Activated B cell treated with CpG ODN at 0.5 μM for 24 hours (primary cell): ENCODE measurements around the gene MET. TPM values are rescaled to one million over a fixed set of nuclear protein-coding genes. Genes with fewer than 3 reads are reported as not detected.
"Not testable (repeated sequence)": the region's sequence is repeated elsewhere in the genome, so short reads cannot be mapped to it uniquely, and the experiment has no call there.

Experiments
- ATAC-seq: fragments of 200-7000 bp; cut with Tn5 transposase; one replicate; pipeline ENCODE4 v1.10.0; 2021; ENCODE audit warnings: low read depth, mild to moderate bottlenecking, moderate library complexity
- CTCF ChIA-PET: fragments of 350-600 bp; sonication (Branson Sonifier 250); formaldehyde crosslinking; loops from one replicate; lab custom pipeline; 2021; ENCODE audit warnings: antibody characterized with exemption; lab: Charles Lee
- POLR2A ChIA-PET: fragments of 350-600 bp; sonication (Branson Sonifier 250); formaldehyde crosslinking; loops from one replicate; lab custom pipeline; 2021; ENCODE audit warnings: antibody characterized with exemption; lab: Charles Lee
- DNase-seq: peaks from one replicate; pipeline ENCODE4 v3.0.0; 2022
- H3K27ac Mint-ChIP-seq: one replicate; pipeline ENCODE4 v1.8.0; 2020; ENCODE audit warnings: mixed read lengths
- H3K27me3 Mint-ChIP-seq: one replicate; pipeline ENCODE4 v1.8.0; 2021; ENCODE audit warnings: mixed read lengths
- H3K36me3 Mint-ChIP-seq: one replicate; pipeline ENCODE4 v1.8.0; 2021; ENCODE audit warnings: low read depth, mixed read lengths
- H3K4me1 Mint-ChIP-seq: one replicate; pipeline ENCODE4 v1.8.0; 2021; ENCODE audit warnings: mixed read lengths
- H3K4me3 Mint-ChIP-seq: one replicate; pipeline ENCODE4 v1.8.0; 2020; ENCODE audit warnings: mild to moderate bottlenecking, mixed read lengths
- H3K9me3 Mint-ChIP-seq: one replicate; pipeline ENCODE4 v1.8.0; 2020; ENCODE audit warnings: mixed read lengths
- CTCF ChIP-seq: fragments of 200-600 bp; IDR thresholded peaks from one replicate; pipeline ENCODE4 v1.8.0; 2022; ENCODE audit warnings: antibody characterized with exemption, mild to moderate bottlenecking
- intact Hi-C: fragments of 100-400 bp; cut with micrococcal nuclease; formaldehyde crosslinking; loops from one replicate; pipeline ENCODE4 v1.15.1; 2024
- total RNA-seq: library from RNA; stranded (reverse); gene quantifications from 2 replicates; pipeline ENCODE4 v1.2.3, GENCODE V29; 2022

Gene MET
- total RNA-seq, 1 donor from 2014 or later, result 1.1 TPM

GRCh38 chr7:116636997-116637396, 35.0 kb upstream of the MET start:
- DNase-seq (no peak), ATAC-seq (no peak)
- intact Hi-C loops, result loop anchor here (2.0 kb wide), 1 partner anchor 18 kb away; no protein-coding TSS in a partner anchor
- H3K9me3 Mint-ChIP-seq, result no peaks in the 10 kb centered on the region
- TF ChIP-seq CTCF, result no peak
- CTCF ChIA-PET, result no interaction called here
- no peaks in the 10 kb centered on the region for H3K27me3 Mint-ChIP-seq
- POLR2A ChIA-PET, result no interaction called here
- no peak overlapping the region for H3K4me3 Mint-ChIP-seq
- H3K4me1 Mint-ChIP-seq, result peaks cover 11% of the 10 kb centered on the region
- H3K36me3 Mint-ChIP-seq, result no peaks in the 10 kb centered on the region
- no peak overlapping the region for H3K27ac Mint-ChIP-seq

- intact Hi-C loops, H3K9me3 Mint-ChIP-seq, CTCF ChIA-PET, POLR2A ChIA-PET, ATAC-seq, H3K4me3 Mint-ChIP-seq, H3K4me1 Mint-ChIP-seq, H3K27ac Mint-ChIP-seq, DNase-seq, H3K36me3 Mint-ChIP-seq, H3K27me3 Mint-ChIP-seq: not testable (repeated sequence)
Measured at GRCh38 chr7:116638592-116638991, 33.4 kb upstream of the MET start.

- no peak overlapping the region for H3K27ac Mint-ChIP-seq
- ChIA-PET POLR2A (no interaction called here), CTCF (no interaction called here)
- no peaks in the 10 kb centered on the region for H3K27me3 Mint-ChIP-seq
- ATAC-seq, result no peak
- no peak overlapping the region for H3K4me3 Mint-ChIP-seq
- H3K9me3 Mint-ChIP-seq, result no peaks in the 10 kb centered on the region
- no peaks in the 10 kb centered on the region for H3K4me1 Mint-ChIP-seq
- H3K36me3 Mint-ChIP-seq, result no peaks in the 10 kb centered on the region
- no peak for TF ChIP-seq CTCF
- intact Hi-C loops, result no loop called here
- no peak for DNase-seq
Measured at GRCh38 chr7:116641551-116642153, 30.3 kb upstream of the MET start.

GRCh38 chr7:116643148-116643547, 28.8 kb upstream of the MET start:
- ATAC-seq, H3K4me3 Mint-ChIP-seq, POLR2A ChIA-PET, H3K27ac Mint-ChIP-seq, DNase-seq, CTCF ChIA-PET, H3K4me1 Mint-ChIP-seq, H3K27me3 Mint-ChIP-seq, H3K9me3 Mint-ChIP-seq, intact Hi-C loops, H3K36me3 Mint-ChIP-seq: not testable (repeated sequence)

GRCh38 chr7:116644628-116645027, 27.4 kb upstream of the MET start:
- intact Hi-C loops, result no loop called here
- DNase-seq (no peak), ATAC-seq (no peak)
- no peaks in the 10 kb centered on the region for H3K4me1 Mint-ChIP-seq
- H3K27ac Mint-ChIP-seq, result no peak overlapping the region
- POLR2A ChIA-PET, result no interaction called here
- peaks cover 14% of the 10 kb centered on the region for H3K27me3 Mint-ChIP-seq
- no peaks in the 10 kb centered on the region for H3K36me3 Mint-ChIP-seq
- H3K9me3 Mint-ChIP-seq, result no peaks in the 10 kb centered on the region
- no peak for TF ChIP-seq CTCF
- CTCF ChIA-PET, result no interaction called here
- H3K4me3 Mint-ChIP-seq, result no peak overlapping the region

- Mint-ChIP-seq H3K4me1 (no peaks in the 10 kb centered on the region), H3K4me3 (no peak overlapping the region), H3K9me3 (no peaks in the 10 kb centered on the region), H3K27ac (no peak overlapping the region), H3K27me3 (peaks cover 22% of the 10 kb centered on the region), H3K36me3 (no peaks in the 10 kb centered on the region)
- ChIA-PET POLR2A (no interaction called here), CTCF (no interaction called here)
- TF ChIP-seq CTCF, result no peak
- ATAC-seq, result no peak
- intact Hi-C loops, result no loop called here
- DNase-seq, result no peak
Measured at GRCh38 chr7:116647290-116647689, 24.7 kb upstream of the MET start.
